HG03432 (cell line): ENCODE data around the gene VOPP1.
"Not testable (repeated sequence)": the region's sequence is repeated elsewhere in the genome, so short reads cannot be mapped to it uniquely, and the experiment has no call there.

Experiments
- ATAC-seq: cut with Tn5 transposase; IDR thresholded peaks from one replicate; pipeline ENCODE4 v1.9.1; 2021; ENCODE audit warnings: mild to moderate bottlenecking, moderate library complexity; ENCODE audit not compliant: unreplicated experiment

VOPP1 gene

GRCh38 chr7:55490099-55490498 lies 82.2 kb downstream of the VOPP1 start:
- no peak for ATAC-seq

DNA sequence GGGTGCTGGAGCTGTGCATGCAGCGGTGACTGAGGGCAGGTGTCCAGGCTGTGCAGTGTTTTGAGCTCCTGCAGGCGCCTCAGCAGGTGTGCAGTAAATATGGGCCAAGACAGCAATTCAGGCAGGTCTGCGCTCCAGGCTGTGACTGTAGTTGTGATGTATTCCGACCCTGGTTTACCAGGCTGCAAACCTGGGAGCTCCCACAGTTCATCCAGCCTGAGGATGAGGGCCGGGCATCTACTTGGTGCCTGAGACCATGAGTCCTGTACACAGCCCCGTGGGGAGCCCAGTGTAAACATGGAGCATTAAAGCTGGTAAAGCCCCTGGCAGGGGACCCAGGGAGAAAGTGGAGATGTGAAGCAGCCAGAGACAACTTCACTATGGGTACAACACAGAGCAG lies 82.8 kb downstream of the VOPP1 start:
- ATAC-seq, result no peak

DNA sequence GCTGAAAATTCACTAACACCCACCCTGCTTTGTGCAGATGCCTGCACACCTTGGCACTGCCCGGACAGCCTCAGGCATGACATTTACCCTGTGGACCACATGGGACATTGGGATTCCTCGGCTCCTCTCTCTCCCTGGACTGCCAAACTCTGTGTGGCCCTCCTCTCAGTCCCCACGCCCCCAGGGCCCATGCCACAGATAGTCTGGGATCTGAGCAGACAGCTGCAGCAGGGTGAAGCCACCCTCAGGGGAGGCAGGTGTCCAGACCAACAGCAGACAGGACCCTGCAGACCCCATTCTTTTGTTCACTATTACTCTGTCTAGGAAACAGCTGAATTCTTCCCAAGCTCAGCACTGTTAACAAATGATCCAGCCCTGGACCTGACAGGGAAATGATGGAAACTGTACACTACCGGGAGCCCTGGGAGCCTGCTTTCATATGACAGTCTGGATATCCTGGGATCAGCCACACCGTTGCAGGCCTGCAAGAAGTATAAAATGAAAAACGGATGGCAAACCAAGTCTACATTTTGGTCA lies 83.4 kb downstream of the VOPP1 start:
- no peak for ATAC-seq

- no peak for ATAC-seq
These were observed 84.1 kb downstream of the VOPP1 start for GRCh38 chr7:55488216-55488615.

DNA sequence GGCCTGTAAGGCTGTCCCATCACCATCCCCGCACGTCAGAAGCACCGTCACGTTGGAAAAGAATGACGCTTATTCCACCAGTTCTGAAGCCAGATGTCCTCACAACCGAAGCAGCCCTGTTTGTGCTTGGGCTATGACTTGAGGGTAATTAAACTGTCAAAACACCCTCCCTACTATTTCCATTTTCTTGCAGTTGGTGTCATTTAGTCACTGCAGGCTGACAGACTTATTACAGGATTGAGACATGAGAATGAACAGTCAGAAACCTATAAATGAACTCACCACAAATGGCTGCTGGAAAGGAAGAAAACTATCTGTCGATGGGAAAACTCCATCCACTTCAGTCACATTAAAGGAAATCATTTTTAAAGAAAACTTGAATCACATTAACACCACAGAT lies 85.3 kb downstream of the VOPP1 start:
- no peak for ATAC-seq

DNA sequence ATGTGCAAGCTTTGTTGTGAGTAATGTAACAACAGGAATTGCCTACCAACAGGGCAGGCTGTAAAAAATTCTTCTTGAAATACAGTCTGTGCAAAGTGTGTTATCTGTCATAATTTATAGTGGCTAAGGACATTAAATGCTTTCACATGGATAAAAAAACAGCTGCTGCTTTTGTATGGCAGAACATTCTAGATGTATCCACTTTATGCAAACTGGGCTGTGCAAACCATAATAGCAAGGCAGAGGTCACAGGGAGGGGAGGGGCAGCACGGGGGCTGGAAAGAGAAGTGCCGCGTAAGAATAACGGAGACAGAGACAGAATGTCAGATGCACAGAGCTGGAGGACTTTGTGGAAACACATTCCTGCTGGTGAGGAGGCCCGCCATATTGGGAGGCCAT lies 86.1 kb downstream of the VOPP1 start:
- ATAC-seq, result no peak

DNA sequence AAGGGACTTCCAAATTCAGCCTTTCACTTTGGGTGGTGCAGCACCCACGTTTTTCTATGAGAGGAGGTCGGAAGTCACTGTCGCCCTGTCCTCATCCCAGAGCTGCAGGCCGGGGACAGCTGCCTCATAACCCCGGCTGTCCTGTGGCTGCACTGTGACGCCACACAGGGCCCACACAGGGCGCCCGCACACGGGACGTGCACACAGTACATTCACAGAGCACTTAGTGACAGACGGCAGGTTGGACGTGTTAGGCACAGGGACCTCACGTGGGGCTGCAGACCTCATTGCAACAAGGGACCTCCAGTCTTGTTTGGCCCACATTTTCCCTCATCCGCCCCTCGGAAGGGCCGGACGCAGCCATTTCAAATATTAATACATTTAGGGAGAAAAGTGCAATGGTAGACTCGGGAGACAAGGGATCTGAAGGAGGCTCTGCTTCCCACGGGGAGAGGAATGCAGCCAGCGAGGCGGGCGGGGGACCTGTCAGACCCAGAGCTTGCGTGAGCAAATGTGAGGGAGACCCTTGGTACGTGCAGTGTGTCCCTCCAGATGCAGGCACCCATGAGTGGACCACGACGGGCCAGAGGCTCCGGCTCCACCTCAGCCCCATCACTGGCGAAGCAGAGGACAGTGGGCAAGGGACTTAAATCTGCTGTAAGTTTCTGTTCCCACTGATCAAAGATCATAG lies 86.7 kb downstream of the VOPP1 start:
- ATAC-seq, result no peak

DNA sequence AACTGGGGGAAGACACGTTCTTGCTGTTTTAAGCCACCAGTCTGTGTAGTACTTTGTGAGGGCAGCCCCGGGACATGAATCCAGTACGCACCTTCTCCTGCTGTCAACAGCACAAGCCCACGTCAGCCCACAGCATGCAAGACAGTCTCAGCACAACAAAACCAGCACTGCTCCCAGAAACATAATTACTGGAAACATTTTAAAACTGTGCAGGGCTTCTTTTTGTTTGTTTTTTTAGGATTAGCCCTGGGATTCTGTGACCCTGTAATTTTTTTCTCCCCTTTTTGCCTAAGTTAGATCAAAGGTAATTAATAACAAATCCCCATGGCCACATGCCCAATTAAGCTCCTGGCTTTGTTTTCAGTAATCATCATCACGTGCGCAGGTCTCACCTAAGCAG lies 87.5 kb downstream of the VOPP1 start:
- no peak for ATAC-seq

DNA sequence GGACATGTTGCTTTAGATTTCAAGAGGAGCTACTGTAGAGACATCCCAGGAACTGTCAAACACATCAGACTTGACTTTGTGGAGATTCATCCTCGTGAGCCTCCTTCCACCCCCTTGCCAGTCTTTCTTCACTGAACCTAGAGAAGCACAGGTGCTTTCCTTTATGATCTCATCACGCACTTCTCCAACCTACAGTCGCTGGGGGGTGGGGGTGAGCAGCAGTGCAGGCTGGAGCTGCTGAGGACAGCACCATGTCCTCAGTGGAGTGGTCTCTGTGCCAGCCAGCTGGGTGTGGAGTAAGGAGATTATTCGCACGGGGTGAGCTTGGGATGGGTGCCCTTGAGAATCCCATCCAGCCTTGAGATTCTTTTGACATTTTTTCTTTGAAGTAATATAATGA lies 88.1 kb downstream of the VOPP1 start:
- no peak for ATAC-seq

GRCh38 chr7:55483046-55483445 lies 89.3 kb downstream of the VOPP1 start:
- ATAC-seq, result no peak

- ATAC-seq, result no peak
These were observed 91.1 kb downstream of the VOPP1 start for GRCh38 chr7:55481155-55481554.

DNA sequence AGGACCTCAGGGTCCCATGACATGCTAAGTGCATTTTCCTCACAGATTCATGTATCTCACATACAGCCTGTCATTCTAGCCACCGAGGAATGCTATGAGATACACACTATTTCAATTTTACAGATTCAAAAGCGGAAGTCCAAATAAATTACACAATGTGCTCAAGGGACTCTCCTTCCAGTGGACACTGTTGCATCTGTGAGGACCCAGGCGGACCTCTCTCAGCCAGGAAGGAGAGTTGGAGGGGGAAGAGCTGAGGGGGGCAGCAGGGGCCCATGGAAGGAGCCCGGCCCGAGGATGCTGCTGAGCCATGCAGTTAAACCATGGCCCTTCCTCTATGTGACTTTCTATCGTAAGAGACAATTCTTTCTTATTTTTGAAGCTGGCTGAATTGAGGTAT lies 93.6 kb downstream of the VOPP1 start:
- no peak for ATAC-seq

DNA sequence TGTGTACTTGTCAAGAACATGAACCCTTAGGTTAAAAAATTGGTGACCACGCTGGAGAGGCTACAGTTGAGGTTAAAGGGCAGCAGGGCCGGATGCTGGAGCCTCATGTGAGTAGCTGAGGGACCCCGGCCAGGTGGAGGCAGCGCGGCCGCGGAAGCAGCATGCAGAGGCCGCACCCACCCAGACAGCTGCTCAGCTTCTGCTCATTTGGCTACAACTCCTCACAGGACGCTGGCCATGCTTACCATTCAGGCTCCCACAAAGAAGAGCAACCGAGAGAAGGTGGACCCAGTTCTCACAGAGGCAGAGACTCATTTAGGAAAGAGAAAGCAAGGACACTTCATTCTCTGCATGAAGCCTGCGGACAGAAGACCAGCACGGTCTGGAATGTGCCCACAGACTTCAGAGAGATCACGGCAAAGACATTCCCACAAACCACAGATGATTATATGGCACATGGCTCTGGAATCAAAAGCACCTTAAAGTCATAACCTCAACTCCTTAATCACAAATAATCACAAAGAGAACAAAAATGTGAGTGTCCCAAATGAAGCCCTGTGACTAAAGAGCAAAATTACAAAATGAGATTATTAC lies 94.4 kb downstream of the VOPP1 start:
- ATAC-seq, result no peak

DNA sequence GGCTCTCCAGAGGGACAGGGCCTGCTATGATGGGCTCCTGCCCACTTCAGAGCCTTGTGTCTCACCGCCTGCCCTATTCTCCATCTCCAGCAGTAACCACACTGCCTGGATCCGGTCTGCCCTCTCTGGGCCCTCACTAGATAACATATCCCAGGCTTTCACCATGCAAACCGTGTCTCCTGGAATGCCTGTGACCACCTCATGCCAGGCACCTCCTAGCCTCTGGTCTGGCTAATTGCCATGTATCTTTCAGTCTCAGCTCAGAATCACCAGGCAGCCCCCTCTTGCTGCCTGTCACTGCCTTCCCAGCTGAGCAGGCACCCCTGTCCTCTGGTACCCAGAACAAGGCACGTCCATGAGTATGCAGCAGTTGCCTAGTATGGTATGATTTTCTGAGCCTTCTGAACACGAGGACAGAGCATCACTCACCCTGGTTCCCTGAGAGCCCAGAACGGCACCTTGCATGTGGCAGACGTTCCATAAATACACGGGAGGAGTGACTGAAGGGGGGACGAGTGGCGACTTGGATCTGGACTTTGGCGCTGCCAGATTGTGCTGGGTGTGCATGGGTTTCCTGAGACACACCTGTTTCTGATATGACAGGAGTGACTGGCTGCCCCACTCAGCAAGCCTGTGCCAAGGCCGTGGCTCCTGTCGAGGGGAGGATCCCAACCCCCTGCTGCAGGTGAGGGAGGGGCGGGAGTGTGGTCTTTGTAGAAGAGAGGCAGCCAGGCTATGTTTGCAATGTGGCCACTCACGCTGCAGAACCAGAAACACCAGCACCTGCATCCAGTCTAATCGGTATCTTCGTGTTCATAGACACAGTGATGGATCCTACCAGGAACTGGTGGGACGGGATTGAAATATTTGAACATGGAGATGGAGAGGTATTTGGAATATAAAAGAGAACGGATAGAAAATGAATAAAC lies 95.2 kb downstream of the VOPP1 start:
- no peak for ATAC-seq

DNA sequence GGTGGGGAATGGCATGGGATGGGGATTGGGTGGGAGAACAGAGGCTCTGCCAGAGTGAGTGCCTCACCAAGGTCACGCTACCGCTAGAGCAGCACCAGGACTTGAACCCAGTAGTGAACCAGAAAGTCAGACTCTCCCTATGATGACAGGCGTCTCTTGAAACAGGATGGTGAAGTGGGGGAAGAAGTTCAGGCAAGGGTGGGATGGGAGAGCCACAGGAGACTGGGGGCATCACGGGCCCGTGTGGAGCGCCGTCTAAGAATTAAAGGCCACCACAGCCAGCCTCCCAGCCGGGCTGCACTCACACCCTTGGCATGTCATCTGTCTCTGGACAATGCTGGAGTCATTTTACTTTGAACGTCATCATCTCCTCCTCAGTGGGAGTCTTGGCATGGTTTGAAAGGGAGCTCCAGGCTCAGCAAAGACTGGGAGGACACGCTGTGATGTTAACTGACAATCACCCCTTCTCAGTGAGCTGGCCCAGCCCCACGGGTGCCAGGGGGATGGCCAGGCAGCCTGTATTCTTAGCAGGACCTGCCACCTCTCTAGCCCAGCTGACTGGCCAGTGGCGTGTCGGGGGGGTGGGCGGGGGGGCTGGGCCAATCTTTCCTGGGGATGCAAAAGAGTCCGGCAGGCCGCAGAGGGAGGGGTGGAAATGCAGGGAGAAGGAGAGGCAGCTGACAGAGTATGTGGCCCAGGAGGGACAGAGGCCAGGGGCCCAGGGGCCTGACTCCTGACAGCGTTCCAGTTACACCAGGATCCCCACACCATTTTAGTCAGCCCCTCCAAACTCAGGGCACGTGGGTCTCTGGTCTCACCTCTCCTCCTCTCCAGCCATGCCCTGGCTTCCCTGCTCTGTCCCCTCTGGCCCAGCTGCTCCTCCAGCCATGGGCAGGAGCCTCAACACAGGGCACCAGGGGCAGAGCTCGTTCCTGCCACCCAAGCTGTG lies 96.2 kb downstream of the VOPP1 start:
- ATAC-seq, result no peak

DNA sequence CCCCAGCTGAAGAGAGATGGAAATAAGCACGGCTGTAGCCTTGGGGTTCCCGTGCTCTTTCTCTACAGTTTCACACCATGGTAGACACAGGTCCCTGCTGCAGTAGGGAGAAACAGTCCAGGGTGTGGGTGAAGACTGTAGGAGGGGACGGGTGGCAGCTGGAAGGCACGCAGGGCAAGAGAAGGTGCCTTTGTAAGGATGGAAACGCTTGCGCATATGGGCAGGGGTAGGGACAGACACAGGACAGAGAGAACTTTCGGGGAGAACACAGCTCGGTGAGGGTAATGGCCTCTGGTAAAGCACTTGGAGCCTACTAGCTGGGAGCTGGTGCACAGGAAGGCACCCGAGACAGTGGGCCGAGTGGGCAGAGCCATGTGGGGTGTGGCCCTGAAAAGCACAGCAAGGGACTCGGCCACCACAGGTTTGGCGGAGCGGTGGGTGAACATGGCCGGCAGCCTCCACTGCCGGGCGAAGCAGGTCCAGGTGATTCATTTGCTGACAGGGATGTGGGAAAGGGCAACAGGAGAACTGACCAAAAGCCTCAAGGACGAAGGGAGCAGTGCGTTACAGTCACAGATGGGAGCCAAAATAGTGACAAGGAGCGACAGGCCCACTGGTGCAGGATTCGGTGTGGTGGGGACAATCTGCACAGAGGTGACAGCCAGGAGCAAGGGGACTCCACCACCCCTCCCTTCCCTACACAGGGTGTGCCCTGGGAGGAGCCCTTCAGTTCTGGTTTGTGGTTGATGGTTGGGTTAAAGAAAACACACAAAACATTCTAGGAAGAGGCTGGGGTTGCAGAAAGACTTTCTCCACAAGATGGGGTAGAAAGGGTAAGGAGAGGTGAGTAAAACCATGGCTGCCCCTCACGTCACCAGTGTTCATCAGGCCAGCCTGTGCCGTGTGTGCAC lies 97.1 kb downstream of the VOPP1 start:
- no peak for ATAC-seq

GRCh38 chr7:55473932-55474331 lies 98.4 kb downstream of the VOPP1 start:
- no peak for ATAC-seq

DNA sequence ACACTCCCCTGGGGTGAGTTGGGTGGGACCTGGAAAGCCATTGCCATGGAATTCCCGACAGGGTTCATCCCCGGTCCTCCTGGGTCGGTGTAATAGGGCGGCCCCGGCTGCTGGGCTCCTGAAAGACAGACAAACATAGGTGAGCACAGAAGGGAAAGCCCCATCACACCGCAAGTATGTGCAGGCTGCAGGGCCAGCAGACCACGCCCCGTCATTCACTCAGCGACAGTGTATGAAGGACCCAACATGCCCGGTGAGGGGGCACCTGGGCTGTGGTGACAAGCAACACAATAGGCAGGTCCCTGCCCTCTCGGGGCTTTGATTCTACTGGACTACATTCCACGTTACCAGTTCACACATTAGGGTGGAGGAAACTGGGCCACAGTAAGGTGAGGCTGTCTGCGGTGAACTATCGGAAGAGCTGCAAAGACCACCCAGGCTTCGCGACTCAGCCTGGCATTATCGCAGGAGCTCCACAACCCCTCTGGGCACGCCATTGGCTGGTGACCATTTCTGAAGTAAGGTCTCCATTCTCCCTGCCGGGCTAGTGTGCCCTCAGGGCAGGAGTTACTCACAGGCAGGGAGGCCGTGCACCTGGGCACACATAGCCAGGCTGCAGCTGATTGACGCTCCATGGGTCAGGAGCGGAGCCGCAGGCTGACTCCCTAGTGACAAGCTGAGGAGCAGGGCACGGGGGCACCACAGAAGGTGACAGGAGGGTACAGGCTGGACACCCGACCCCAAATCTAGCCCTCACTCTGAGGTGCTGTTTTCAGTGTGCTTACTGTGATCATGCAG lies 99.2 kb downstream of the VOPP1 start:
- no peak for ATAC-seq

DNA sequence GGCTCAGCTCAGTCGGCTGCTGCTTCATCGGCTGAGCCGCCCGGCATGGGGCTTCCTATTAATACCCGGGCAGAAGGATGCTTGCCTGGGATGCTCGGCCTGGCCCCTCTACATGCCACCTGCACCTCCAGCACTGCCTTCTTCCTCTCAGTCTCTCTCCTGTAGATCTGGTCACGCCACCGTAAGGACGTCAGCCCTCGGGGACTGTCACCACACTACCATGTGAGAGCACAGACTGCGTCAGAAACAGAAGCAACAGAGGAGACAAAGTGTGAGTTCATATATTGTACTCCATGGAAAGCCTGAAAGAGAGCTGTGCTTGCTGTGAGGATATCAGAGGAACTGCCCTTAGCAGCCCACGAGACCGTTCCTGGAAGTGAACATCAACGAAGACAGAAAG lies 99.9 kb downstream of the VOPP1 start:
- not testable (repeated sequence) for ATAC-seq
